ENCODE measurements around the gene FOXP1. TPM values are rescaled to one million over a fixed set of nuclear protein-coding genes. Genes with fewer than 3 reads are reported as not detected.

Gene FOXP1
- total RNA-seq, 1 donor = 195 TPM

DNA sequence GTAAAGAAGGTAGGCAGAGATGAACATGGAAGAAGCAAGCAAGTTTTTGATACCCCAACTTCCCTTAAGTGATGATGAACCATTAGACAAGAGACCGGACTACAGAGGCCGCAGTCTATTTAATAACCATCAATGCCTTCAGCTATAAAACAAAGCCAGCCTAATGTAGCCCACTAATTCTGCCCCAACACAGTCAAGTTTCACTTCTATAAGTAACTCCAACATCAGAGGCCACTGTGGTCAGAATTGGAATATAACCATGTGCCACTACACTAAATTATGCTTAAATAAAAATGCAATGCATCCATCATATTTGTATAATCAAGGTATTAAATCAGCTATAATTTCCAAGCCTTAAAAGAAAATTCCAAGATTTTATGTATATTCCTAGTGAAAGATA, 234.7 kb downstream of the FOXP1 start:
- peaks cover 53% of the 10 kb centered on the region for H3K79me2 ChIP-seq (ENCODE audit: insufficient read depth, low read length)
- TF ChIP-seq, protein P1, sequence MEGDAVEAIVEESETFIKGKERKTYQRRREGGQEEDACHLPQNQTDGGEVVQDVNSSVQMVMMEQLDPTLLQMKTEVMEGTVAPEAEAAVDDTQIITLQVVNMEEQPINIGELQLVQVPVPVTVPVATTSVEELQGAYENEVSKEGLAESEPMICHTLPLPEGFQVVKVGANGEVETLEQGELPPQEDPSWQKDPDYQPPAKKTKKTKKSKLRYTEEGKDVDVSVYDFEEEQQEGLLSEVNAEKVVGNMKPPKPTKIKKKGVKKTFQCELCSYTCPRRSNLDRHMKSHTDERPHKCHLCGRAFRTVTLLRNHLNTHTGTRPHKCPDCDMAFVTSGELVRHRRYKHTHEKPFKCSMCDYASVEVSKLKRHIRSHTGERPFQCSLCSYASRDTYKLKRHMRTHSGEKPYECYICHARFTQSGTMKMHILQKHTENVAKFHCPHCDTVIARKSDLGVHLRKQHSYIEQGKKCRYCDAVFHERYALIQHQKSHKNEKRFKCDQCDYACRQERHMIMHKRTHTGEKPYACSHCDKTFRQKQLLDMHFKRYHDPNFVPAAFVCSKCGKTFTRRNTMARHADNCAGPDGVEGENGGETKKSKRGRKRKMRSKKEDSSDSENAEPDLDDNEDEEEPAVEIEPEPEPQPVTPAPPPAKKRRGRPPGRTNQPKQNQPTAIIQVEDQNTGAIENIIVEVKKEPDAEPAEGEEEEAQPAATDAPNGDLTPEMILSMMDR (IDR thresholded peaks at IDR 0.05; ENCODE audit: extremely low read depth, low read depth, low read length) = no peak
- H4K20me1 ChIP-seq (ENCODE audit: insufficient read depth, low read length) = peaks cover 24% of the 10 kb centered on the region

DNA sequence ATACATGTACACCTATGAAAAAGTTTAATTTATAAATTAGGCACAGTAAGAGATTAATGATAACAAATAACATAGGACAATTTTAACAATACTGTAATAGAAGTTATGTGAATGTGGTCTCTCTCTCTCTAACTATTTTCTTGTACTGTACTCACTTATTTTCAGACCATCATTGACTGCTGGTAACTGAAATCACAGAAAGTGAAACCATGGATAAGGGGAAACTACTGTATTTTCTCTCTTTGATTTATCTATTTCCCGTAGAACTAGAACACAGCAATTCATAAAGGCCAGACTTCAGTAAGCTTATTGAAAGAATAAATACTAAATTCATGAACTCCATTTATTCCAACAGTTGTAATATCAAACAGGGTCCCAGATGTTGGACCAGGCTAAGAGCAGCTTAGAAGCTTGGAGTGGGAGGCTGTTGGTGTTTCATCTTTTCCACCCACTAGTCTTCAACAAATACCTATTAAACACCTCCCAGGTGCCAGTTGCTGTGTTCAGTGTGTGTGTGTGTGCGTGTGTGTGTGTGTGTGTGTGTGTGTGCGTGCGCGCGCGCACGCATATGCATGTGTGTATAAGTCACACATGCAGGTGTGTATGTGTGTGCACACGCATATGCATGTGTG, 235.4 kb downstream of the FOXP1 start:
- DNase-seq (ENCODE audit: insufficient read length, low spot score, missing footprints) = no peak
- Histone ChIP-seq H3K79me2 (ENCODE audit: insufficient read depth, low read length) (peaks cover 57% of the 10 kb centered on the region), H2AFZ (ENCODE audit: low read length) (no peak overlapping the region), H3K36me3 (ENCODE audit: insufficient read depth, low read length) (no peaks in the 10 kb centered on the region), H4K20me1 (ENCODE audit: insufficient read depth, low read length) (peaks cover 24% of the 10 kb centered on the region), H3K27me3 (ENCODE audit: insufficient read depth, low read length) (no peaks in the 10 kb centered on the region), H3K4me1 (ENCODE audit: insufficient read depth, low read length) (peaks cover 5% of the 10 kb centered on the region), H3K4me3 (ENCODE audit: insufficient read depth, low read length) (no peak overlapping the region), H3K27ac (ENCODE audit: low read depth, low read length) (no peak overlapping the region), H3K4me2 (ENCODE audit: insufficient read depth, low read length) (no peak overlapping the region), H3K9me3 (ENCODE audit: low read depth, low read length) (no peaks in the 10 kb centered on the region)
- TF ChIP-seq, protein P1 (IDR thresholded peaks at IDR 0.05; ENCODE audit: extremely low read depth, low read depth, low read length) = no peak

More for the DNA sequence above, 234.7 kb downstream of the FOXP1 start:
- Histone ChIP-seq H3K4me2 (ENCODE audit: insufficient read depth, low read length) (no peak overlapping the region), H3K27ac (ENCODE audit: low read depth, low read length) (no peak overlapping the region), H3K36me3 (ENCODE audit: insufficient read depth, low read length) (no peaks in the 10 kb centered on the region), H3K4me3 (ENCODE audit: insufficient read depth, low read length) (no peak overlapping the region), H3K4me1 (ENCODE audit: insufficient read depth, low read length) (peaks cover 5% of the 10 kb centered on the region), H2AFZ (ENCODE audit: low read length) (no peak overlapping the region), H3K9me3 (ENCODE audit: low read depth, low read length) (no peaks in the 10 kb centered on the region), H3K27me3 (ENCODE audit: insufficient read depth, low read length) (no peaks in the 10 kb centered on the region)
- DNase-seq (ENCODE audit: insufficient read length, low spot score, missing footprints) = no peak

DNA sequence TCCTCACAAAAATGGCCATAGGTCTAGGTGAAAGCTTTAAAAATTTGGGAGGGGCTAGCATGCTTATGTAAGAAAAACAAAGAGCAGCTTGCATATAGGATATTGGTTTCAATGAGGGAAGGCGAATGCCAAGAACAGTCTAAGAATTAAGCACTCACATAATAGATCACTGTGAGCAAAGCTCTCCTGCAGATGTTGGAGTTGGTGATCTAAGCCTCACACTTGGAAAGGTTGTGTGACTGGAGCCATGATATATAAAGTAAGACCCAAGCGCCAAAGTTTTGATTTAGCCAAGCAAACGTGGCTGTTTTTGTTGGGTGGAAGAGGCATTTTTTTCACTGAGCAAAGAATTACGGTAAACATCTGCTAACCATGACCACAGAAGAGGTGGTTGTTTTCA, 237.5 kb downstream of the FOXP1 start:
- DNase-seq (ENCODE audit: insufficient read length, low spot score, missing footprints) = no peak
- no peak overlapping the region for H3K27ac ChIP-seq (ENCODE audit: low read depth, low read length)
- no peaks in the 10 kb centered on the region for H3K36me3 ChIP-seq (ENCODE audit: insufficient read depth, low read length)
- TF ChIP-seq, protein P1 (IDR thresholded peaks at IDR 0.05; ENCODE audit: extremely low read depth, low read depth, low read length) = no peak
- no peaks in the 10 kb centered on the region for H3K27me3 ChIP-seq (ENCODE audit: insufficient read depth, low read length)
- H3K4me1 ChIP-seq (ENCODE audit: insufficient read depth, low read length) = peaks cover 5% of the 10 kb centered on the region
- peaks cover 52% of the 10 kb centered on the region for H3K79me2 ChIP-seq (ENCODE audit: insufficient read depth, low read length)
- no peak overlapping the region for H2AFZ ChIP-seq (ENCODE audit: low read length)
- H3K9me3 ChIP-seq (ENCODE audit: low read depth, low read length) = no peaks in the 10 kb centered on the region
- peaks cover 17% of the 10 kb centered on the region for H4K20me1 ChIP-seq (ENCODE audit: insufficient read depth, low read length)
- no peak overlapping the region for H3K4me2 ChIP-seq (ENCODE audit: insufficient read depth, low read length)
- H3K4me3 ChIP-seq (ENCODE audit: insufficient read depth, low read length) = no peak overlapping the region

DNA sequence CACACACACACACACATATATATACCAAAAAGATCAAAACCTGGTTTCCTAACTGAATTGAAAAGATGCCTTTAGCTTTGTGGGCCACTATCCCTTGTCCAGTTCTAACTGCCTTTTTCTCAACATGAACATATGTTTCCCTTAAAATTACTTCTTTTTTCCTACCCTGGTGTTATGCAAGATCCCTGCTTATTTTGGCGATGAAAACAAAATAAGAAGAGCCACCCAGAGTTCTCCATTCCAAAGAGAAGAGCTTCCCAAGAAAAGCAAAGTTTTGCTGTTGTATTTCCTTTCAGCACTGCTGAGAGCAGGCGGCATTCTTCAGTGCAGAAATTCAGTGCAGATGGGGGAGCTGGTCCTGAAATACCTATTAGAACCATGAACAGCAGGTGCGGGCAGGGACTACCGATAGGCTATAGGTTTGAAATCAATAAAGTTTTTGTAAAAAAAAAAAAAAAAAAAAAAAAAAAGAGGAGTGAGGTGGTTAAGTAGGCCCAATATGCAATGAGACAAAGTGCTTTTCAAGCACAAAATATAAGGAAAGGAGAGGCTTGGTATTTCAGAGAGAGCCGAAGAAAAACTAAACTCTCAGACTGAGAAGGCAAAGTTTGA, 238.0 kb downstream of the FOXP1 start:
- H3K36me3 ChIP-seq (ENCODE audit: insufficient read depth, low read length) = no peaks in the 10 kb centered on the region
- no peak overlapping the region for H3K4me3 ChIP-seq (ENCODE audit: insufficient read depth, low read length)
- H3K27me3 ChIP-seq (ENCODE audit: insufficient read depth, low read length) = no peaks in the 10 kb centered on the region
- H4K20me1 ChIP-seq (ENCODE audit: insufficient read depth, low read length) = peaks cover 12% of the 10 kb centered on the region
- H3K9me3 ChIP-seq (ENCODE audit: low read depth, low read length) = no peaks in the 10 kb centered on the region
- DNase-seq (ENCODE audit: insufficient read length, low spot score, missing footprints) = peak; percentile 82
- no peak overlapping the region for H2AFZ ChIP-seq (ENCODE audit: low read length)
- no peak overlapping the region for H3K4me2 ChIP-seq (ENCODE audit: insufficient read depth, low read length)
- TF ChIP-seq, protein P1 (IDR thresholded peaks at IDR 0.05; ENCODE audit: extremely low read depth, low read depth, low read length) = no peak
- H3K79me2 ChIP-seq (ENCODE audit: insufficient read depth, low read length) = peaks cover 51% of the 10 kb centered on the region
- H3K27ac ChIP-seq (ENCODE audit: low read depth, low read length) = no peak overlapping the region
- H3K4me1 ChIP-seq (ENCODE audit: insufficient read depth, low read length) = peaks cover 5% of the 10 kb centered on the region
